Measurements from ENCODE around the gene CACNA1H.
"Not testable (repeated sequence)": the region's sequence is repeated elsewhere in the genome, so short reads cannot be mapped to it uniquely, and the experiment has no call there.

DNA sequence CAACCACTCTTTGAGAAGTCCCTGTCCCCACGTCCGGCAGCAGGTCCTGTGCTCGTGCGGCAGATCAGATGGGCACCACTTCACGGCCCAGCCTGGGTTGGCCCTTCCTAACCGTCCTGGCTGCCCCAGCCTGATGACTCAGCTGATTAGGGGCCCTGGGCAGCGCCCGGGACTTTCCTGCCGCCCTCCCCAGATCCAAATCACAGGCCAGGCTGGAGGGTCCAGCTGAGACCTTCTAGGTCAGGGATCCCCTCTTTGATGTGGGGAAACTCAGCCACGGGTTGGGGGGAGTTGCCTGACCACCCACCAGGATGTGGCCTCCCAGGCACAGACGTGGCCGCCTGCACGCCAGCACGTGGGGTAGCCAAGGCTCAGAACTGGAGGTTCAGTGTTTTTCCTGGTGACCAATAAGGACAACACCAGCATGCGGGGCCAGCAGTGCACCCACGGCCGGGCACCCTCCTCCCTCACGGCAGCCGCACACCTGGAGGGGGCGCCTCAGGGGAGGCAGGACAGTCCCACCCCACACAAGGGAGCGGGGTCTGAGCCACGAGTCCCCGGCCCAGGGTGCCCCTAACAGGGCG, 72.9 kb downstream of the CACNA1H start:
- TF ChIP-seq, protein P1, sequence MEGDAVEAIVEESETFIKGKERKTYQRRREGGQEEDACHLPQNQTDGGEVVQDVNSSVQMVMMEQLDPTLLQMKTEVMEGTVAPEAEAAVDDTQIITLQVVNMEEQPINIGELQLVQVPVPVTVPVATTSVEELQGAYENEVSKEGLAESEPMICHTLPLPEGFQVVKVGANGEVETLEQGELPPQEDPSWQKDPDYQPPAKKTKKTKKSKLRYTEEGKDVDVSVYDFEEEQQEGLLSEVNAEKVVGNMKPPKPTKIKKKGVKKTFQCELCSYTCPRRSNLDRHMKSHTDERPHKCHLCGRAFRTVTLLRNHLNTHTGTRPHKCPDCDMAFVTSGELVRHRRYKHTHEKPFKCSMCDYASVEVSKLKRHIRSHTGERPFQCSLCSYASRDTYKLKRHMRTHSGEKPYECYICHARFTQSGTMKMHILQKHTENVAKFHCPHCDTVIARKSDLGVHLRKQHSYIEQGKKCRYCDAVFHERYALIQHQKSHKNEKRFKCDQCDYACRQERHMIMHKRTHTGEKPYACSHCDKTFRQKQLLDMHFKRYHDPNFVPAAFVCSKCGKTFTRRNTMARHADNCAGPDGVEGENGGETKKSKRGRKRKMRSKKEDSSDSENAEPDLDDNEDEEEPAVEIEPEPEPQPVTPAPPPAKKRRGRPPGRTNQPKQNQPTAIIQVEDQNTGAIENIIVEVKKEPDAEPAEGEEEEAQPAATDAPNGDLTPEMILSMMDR (IDR thresholded peaks at IDR 0.05), result not testable (repeated sequence)
- TF ChIP-seq EP300 (IDR thresholded peaks at IDR 0.05), result not testable (repeated sequence)
